ENCODE data around the gene XPR1. TPM values are rescaled to one million over a fixed set of nuclear protein-coding genes. Genes with fewer than 3 reads are reported as not detected.
A peak's percentile ranks its signal among the peaks of the same experiment; 100 is the strongest.
"Not testable (repeated sequence)": the region's sequence is repeated elsewhere in the genome, so short reads cannot be mapped to it uniquely, and the experiment has no call there.

The XPR1 gene
- total and polyA plus RNA-seq, 8 donors = 3.4 to 25.3 (median 13.7) TPM

- WGBS, 2 donors = 39 to 46% methylated on average over 1 of the region's 1 CpG
- TF ChIP-seq CTCF (IDR thresholded peaks at IDR 0.05) = no peak
- Histone ChIP-seq H3K9me3 (no peaks in the 10 kb centered on the region), H3K27ac (peak overlapping the region in 2 of 4 donors; percentile 57 to 66), H3K4me3 (no peak overlapping the region), H3K27me3 (no peaks in the 10 kb centered on the region), H3K4me1 (peaks cover 21 to 37% (median 34%) of the 10 kb centered on the region in 3 donors), H3K36me3 (no peaks in the 10 kb centered on the region)
- DNase-seq = no peak
- intact Hi-C loops (cut with DNase I) = no loop called here
- peak in 3 of 4 donors; percentile 18 to 40 (median 36) for ATAC-seq
- no peak for FAIRE-seq
These were observed 154.8 kb downstream of the XPR1 start for GRCh38 chr1:180786624-180787023.

DNA sequence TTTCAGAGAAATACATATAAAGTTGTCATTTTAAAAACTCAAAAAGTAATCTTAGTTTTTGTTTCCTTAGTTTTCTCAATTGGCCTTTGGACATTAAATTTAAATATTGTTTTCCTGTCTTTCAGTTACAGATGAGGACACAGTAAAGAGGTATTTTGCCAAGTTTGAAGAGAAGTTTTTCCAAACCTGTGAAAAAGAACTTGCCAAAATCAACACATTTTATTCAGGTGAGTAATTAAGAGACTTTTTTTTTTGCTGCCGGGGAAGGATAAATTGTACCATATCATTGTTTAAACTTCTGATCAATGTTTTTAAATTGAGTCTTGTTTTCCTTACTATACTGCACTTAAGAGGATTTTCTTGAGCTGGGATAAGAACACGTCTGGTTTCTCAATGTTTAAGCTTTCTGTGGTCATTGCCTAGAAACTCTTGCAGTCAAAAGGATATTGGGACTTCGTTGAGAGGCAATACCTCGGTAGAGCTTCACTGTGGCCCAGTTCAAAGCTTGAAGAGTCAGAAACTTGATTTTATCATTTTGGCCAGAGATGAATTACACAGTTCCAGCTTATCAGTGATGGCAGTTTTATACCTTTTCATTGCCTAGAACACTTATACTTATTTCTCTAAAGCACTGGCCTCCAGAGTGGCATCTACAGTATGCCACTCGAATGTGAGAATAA is 155.9 kb downstream of the XPR1 start:
- ATAC-seq = peak; percentile 79 to 87 (median 82)
- no peak for FAIRE-seq
- Histone ChIP-seq H3K4me3 (no peak overlapping the region), H3K27me3 (no peaks in the 10 kb centered on the region), H3K27ac (peak overlapping the region in 2 of 4 donors; percentile 57 to 66), H3K36me3 (no peaks in the 10 kb centered on the region), H3K9me3 (no peaks in the 10 kb centered on the region), H3K4me1 (peaks cover 21 to 38% (median 37%) of the 10 kb centered on the region in 3 donors)
- intact Hi-C loops (cut with DNase I) = no loop called here
- no peak for DNase-seq
- 25 to 26% methylated on average over 5 of the region's 5 CpGs for WGBS, 2 donors
- no peak for TF ChIP-seq CTCF (IDR thresholded peaks at IDR 0.05)

DNA sequence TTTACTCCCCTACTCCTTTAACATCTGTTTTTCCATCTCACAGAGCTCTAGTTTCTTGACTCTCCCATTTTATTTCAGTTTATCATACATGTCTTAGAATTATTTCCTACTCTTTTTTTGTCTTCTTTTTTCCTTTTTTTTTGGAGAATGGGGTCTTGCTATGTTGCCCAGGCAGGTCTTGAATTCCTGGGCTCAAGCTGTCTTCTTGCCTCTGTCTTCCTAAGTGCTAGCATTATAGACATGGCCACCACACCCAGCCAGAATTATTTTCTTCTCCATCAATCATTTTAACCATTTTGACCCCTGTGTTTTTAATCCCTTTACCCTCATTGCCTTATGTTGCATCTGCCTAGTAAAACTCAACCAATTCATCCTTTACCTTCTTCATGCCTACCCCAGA is 157.6 kb downstream of the XPR1 start:
- intact Hi-C loops (cut with DNase I) = no loop called here
- no peak for FAIRE-seq

GRCh38 chr1:180791152-180791551 is 159.3 kb downstream of the XPR1 start:
- intact Hi-C loops (cut with DNase I); H3K36me3 ChIP-seq; H3K9me3 ChIP-seq; H3K27ac ChIP-seq; H3K4me3 ChIP-seq; FAIRE-seq; H3K27me3 ChIP-seq; DNase-seq; ATAC-seq: not testable (repeated sequence)
- peaks cover 19 to 27% (median 26%) of the 10 kb centered on the region in 3 donors for H3K4me1 ChIP-seq
- 98 to 99% methylated on average over 2 of the region's 2 CpGs for WGBS, 2 donors

More for the DNA sequence above, 157.6 kb downstream of the XPR1 start:
- Histone ChIP-seq H3K27me3 (no peaks in the 10 kb centered on the region), H3K36me3 (no peaks in the 10 kb centered on the region), H3K4me3 (no peak overlapping the region), H3K27ac (no peak overlapping the region), H3K4me1 (peaks cover 21 to 38% (median 37%) of the 10 kb centered on the region in 3 donors), H3K9me3 (no peaks in the 10 kb centered on the region)
- DNase-seq = no peak
- no peak for TF ChIP-seq CTCF (IDR thresholded peaks at IDR 0.05)
- no peak for ATAC-seq

GRCh38 chr1:180791806-180792205 is 160.0 kb downstream of the XPR1 start:
- Histone ChIP-seq H3K36me3 (no peaks in the 10 kb centered on the region), H3K9me3 (no peaks in the 10 kb centered on the region), H3K27ac (no peak overlapping the region), H3K27me3 (no peaks in the 10 kb centered on the region), H3K4me1 (peaks cover 15 to 21% (median 19%) of the 10 kb centered on the region in 3 donors), H3K4me3 (no peak overlapping the region)
- intact Hi-C loops (cut with DNase I) = no loop called here
- 80 to 82% methylated on average over 3 of the region's 3 CpGs for WGBS, 2 donors
- no peak for TF ChIP-seq CTCF (IDR thresholded peaks at IDR 0.05)
- FAIRE-seq (no peak), ATAC-seq (no peak), DNase-seq (no peak)

Data from pancreas (tissue), 10 donors.